ENCODE measurements around the gene WDFY3. TPM values are rescaled to one million over a fixed set of nuclear protein-coding genes. Genes with fewer than 3 reads are reported as not detected.

The WDFY3 gene
- total and polyA plus RNA-seq, 2 experiments from 2014 or later = 7.7 to 55.9 TPM

- 85% methylated on average over 3 of the region's 3 CpGs for WGBS (ENCODE audit: low lambda C conversion rate, missing lambda C conversion rate)
- TF ChIP-seq EZH2phosphoT487 (IDR thresholded peaks at IDR 0.05; ENCODE audit: low read depth, severe bottlenecking, unreplicated experiment) = no peak
- TF ChIP-seq CTCF (IDR thresholded peaks at IDR 0.05; ENCODE audit: poor library complexity) = no peak
- no peak for TF ChIP-seq EZH2 (IDR thresholded peaks at IDR 0.05; ENCODE audit: borderline replicate concordance)
- Histone ChIP-seq H3K9me3 (ENCODE audit: low read depth) (no peaks in the 10 kb centered on the region), H3K4me3 (no peak overlapping the region), H3K79me2 (peaks cover 42% of the 10 kb centered on the region), H3K36me3 (replicated peaks; ENCODE audit: insufficient read depth, low read depth) (no peaks in the 10 kb centered on the region), H3K4me2 (no peak overlapping the region), H3K4me1 (ENCODE audit: insufficient read depth) (no peaks in the 10 kb centered on the region), H3K27me3 (no peaks in the 10 kb centered on the region), H4K20me1 (ENCODE audit: insufficient read depth, poor library complexity, severe bottlenecking) (no peaks in the 10 kb centered on the region), H2AFZ (no peak overlapping the region), H3K9me2 (replicated peaks; ENCODE audit: insufficient read depth) (no peaks in the 10 kb centered on the region), H3K27ac (no peak overlapping the region)
- no peak for DNase-seq (ENCODE audit: low spot score)
These were observed 64.7 kb downstream of the WDFY3 start for GRCh38 chr4:84901740-84902281.

GRCh38 chr4:84901173-84901572 lies 65.3 kb downstream of the WDFY3 start:
- no peaks in the 10 kb centered on the region for H3K4me1 ChIP-seq (ENCODE audit: insufficient read depth)
- no peaks in the 10 kb centered on the region for H3K36me3 ChIP-seq (replicated peaks; ENCODE audit: insufficient read depth, low read depth)
- H3K79me2 ChIP-seq = peaks cover 47% of the 10 kb centered on the region
- H4K20me1 ChIP-seq (ENCODE audit: insufficient read depth, poor library complexity, severe bottlenecking) = no peaks in the 10 kb centered on the region
- H2AFZ ChIP-seq = no peak overlapping the region
- 46% methylated on average over 3 of the region's 3 CpGs for WGBS (ENCODE audit: low lambda C conversion rate, missing lambda C conversion rate)
- H3K4me2 ChIP-seq = no peak overlapping the region
- DNase-seq (ENCODE audit: low spot score) = no peak
- H3K27me3 ChIP-seq = no peaks in the 10 kb centered on the region
- no peaks in the 10 kb centered on the region for H3K9me2 ChIP-seq (replicated peaks; ENCODE audit: insufficient read depth)
- H3K4me3 ChIP-seq = no peak overlapping the region
- TF ChIP-seq CTCF (IDR thresholded peaks at IDR 0.05; ENCODE audit: poor library complexity) = no peak
- TF ChIP-seq EZH2 (IDR thresholded peaks at IDR 0.05; ENCODE audit: borderline replicate concordance) = no peak
- TF ChIP-seq EZH2phosphoT487 (IDR thresholded peaks at IDR 0.05; ENCODE audit: low read depth, severe bottlenecking, unreplicated experiment) = no peak
- H3K27ac ChIP-seq = no peak overlapping the region
- no peaks in the 10 kb centered on the region for H3K9me3 ChIP-seq (ENCODE audit: low read depth)

GRCh38 chr4:84899616-84900015 lies 66.9 kb downstream of the WDFY3 start:
- Histone ChIP-seq H3K79me2 (peaks cover 47% of the 10 kb centered on the region), H3K27me3 (no peaks in the 10 kb centered on the region), H3K4me1 (ENCODE audit: insufficient read depth) (no peaks in the 10 kb centered on the region), H3K4me3 (no peak overlapping the region), H3K4me2 (no peak overlapping the region), H4K20me1 (ENCODE audit: insufficient read depth, poor library complexity, severe bottlenecking) (no peaks in the 10 kb centered on the region), H3K9me2 (replicated peaks; ENCODE audit: insufficient read depth) (no peaks in the 10 kb centered on the region), H3K9me3 (ENCODE audit: low read depth) (no peaks in the 10 kb centered on the region), H2AFZ (no peak overlapping the region), H3K36me3 (replicated peaks; ENCODE audit: insufficient read depth, low read depth) (no peaks in the 10 kb centered on the region), H3K27ac (no peak overlapping the region)
- 99% methylated on average over 3 of the region's 3 CpGs for WGBS (ENCODE audit: low lambda C conversion rate, missing lambda C conversion rate)
- no peak for DNase-seq (ENCODE audit: low spot score)
- TF ChIP-seq EZH2phosphoT487 (IDR thresholded peaks at IDR 0.05; ENCODE audit: low read depth, severe bottlenecking, unreplicated experiment) (no peak), EZH2 (IDR thresholded peaks at IDR 0.05; ENCODE audit: borderline replicate concordance) (no peak), CTCF (IDR thresholded peaks at IDR 0.05; ENCODE audit: poor library complexity) (no peak)

All from hepatocyte (in vitro differentiated cells).